NCI-H2171 treated with DMSO at 0.1 percent for 48 hours (cell line): Measurements from ENCODE around the gene TAAR6.
"Not testable (repeated sequence)": the region's sequence is repeated elsewhere in the genome, so short reads cannot be mapped to it uniquely, and the experiment has no call there.

ENCODE experiments used
- DNase-seq: peaks from one replicate; lab custom pipeline; 2025; lab: John Stamatoyannopoulos, UW

Gene TAAR6

GRCh38 chr6:132570221-132570777 lies at the start of gene TAAR6:
Gene TAAR6 (plus strand): TSS chr6:132570322. CDS start chr6:132570322, 0 bp downstream.
- DNase-seq, result no peak

GRCh38 chr6:132520953-132521352 lies 49.2 kb upstream of the TAAR6 start:
- no peak for DNase-seq

GRCh38 chr6:132524646-132525045 lies 45.5 kb upstream of the TAAR6 start:
- DNase-seq, result no peak

- DNase-seq, result no peak
Measured at GRCh38 chr6:132525866-132526265, 44.3 kb upstream of the TAAR6 start.

- DNase-seq, result no peak
Measured at GRCh38 chr6:132526461-132526860, 43.7 kb upstream of the TAAR6 start.

- DNase-seq, result peak; percentile 15
Measured at GRCh38 chr6:132527791-132528190, 42.3 kb upstream of the TAAR6 start.

GRCh38 chr6:132530293-132530974 lies 39.7 kb upstream of the TAAR6 start:
- peak; percentile 75 for DNase-seq

- not testable (repeated sequence) for DNase-seq
Measured at GRCh38 chr6:132534546-132534945, 35.6 kb upstream of the TAAR6 start.

GRCh38 chr6:132537145-132537544 lies 33.0 kb upstream of the TAAR6 start:
- no peak for DNase-seq

GRCh38 chr6:132537977-132538376 lies 32.1 kb upstream of the TAAR6 start, which contains the start of gene TAAR9:
Gene TAAR9 (plus strand): TSS chr6:132538277. CDS start chr6:132538290, 13 bp downstream.
- DNase-seq, result no peak

- no peak for DNase-seq
Measured at GRCh38 chr6:132544826-132545225, 25.3 kb upstream of the TAAR6 start.

GRCh38 chr6:132548746-132549463 lies 21.2 kb upstream of the TAAR6 start:
- DNase-seq, result no peak

- DNase-seq, result no peak
Measured at GRCh38 chr6:132551214-132551613, 18.9 kb upstream of the TAAR6 start.

GRCh38 chr6:132552372-132552771 lies 17.8 kb upstream of the TAAR6 start, which contains the start of gene TAAR8:
Gene TAAR8 (plus strand): TSS chr6:132552672. CDS start chr6:132552693, 21 bp downstream.
- DNase-seq, result no peak

GRCh38 chr6:132560087-132560486 lies 10.0 kb upstream of the TAAR6 start:
- not testable (repeated sequence) for DNase-seq

GRCh38 chr6:132566404-132566803 lies 3.7 kb upstream of the TAAR6 start:
- no peak for DNase-seq

- no peak for DNase-seq
Measured at GRCh38 chr6:132567566-132567965, 2.6 kb upstream of the TAAR6 start.

GRCh38 chr6:132568611-132569010 lies 1.5 kb upstream of the TAAR6 start:
- no peak for DNase-seq

GRCh38 chr6:132569170-132569569 lies 952 bp upstream of the TAAR6 start:
- DNase-seq, result no peak

GRCh38 chr6:132571774-132572173 lies 1.7 kb downstream of the TAAR6 start:
- no peak for DNase-seq

GRCh38 chr6:132584698-132585097 lies 14.6 kb downstream of the TAAR6 start:
- no peak for DNase-seq

GRCh38 chr6:132587424-132587823 lies 17.3 kb downstream of the TAAR6 start:
- DNase-seq, result no peak

GRCh38 chr6:132589454-132589853 lies 19.3 kb downstream of the TAAR6 start, which contains the start of gene TAAR5:
Gene TAAR5 (minus strand): TSS chr6:132589741. CDS start chr6:132589686, 55 bp downstream.
- no peak for DNase-seq
